8988T (cell line): ENCODE results near the gene ATP7B.
"Not testable (repeated sequence)": the region's sequence is repeated elsewhere in the genome, so short reads cannot be mapped to it uniquely, and the experiment has no call there.

Experiments
- DNase-seq: peaks from one replicate; pipeline ENCODE4 v3.0.0; 2011

ATP7B gene

GRCh38 chr13:51916962-51917361 lies 94.3 kb downstream of the ATP7B start:
- no peak for DNase-seq

GRCh38 chr13:51916051-51916818 lies 95.0 kb downstream of the ATP7B start:
- DNase-seq = no peak

- no peak for DNase-seq
These were observed 97.1 kb downstream of the ATP7B start for GRCh38 chr13:51914137-51914493.

GRCh38 chr13:51913421-51914136 lies 97.7 kb downstream of the ATP7B start:
- no peak for DNase-seq

GRCh38 chr13:51912511-51913225 lies 98.6 kb downstream of the ATP7B start:
- no peak for DNase-seq

GRCh38 chr13:51912091-51912490 lies 99.2 kb downstream of the ATP7B start:
- DNase-seq = no peak

GRCh38 chr13:51910508-51910907 lies 100.7 kb downstream of the ATP7B start:
- no peak for DNase-seq

GRCh38 chr13:51909265-51909664 lies 102.0 kb downstream of the ATP7B start:
- not testable (repeated sequence) for DNase-seq

- no peak for DNase-seq
These were observed 104.1 kb downstream of the ATP7B start for GRCh38 chr13:51907040-51907732.

- no peak for DNase-seq
These were observed 104.7 kb downstream of the ATP7B start for GRCh38 chr13:51906581-51906980.

- no peak for DNase-seq
These were observed 105.5 kb downstream of the ATP7B start for GRCh38 chr13:51905787-51906186.

GRCh38 chr13:51902776-51903175 lies 108.5 kb downstream of the ATP7B start:
- no peak for DNase-seq

GRCh38 chr13:51900471-51900870 lies 110.8 kb downstream of the ATP7B start:
- DNase-seq = no peak

- DNase-seq = peak; percentile 49
These were observed 115.1 kb downstream of the ATP7B start for GRCh38 chr13:51895906-51896888.

- no peak for DNase-seq
These were observed 117.0 kb downstream of the ATP7B start for GRCh38 chr13:51894239-51894638.

- DNase-seq = no peak
These were observed 118.6 kb downstream of the ATP7B start for GRCh38 chr13:51892657-51893056.

GRCh38 chr13:51887468-51887867 lies 123.8 kb downstream of the ATP7B start:
- DNase-seq = no peak

GRCh38 chr13:51885651-51886050 lies 125.6 kb downstream of the ATP7B start:
- no peak for DNase-seq

- no peak for DNase-seq
These were observed 128.0 kb downstream of the ATP7B start for GRCh38 chr13:51883226-51883600.
